GM12891 (cell line): ENCODE data around the gene RAB36.

Experiments
- POLR2A ChIP-seq: IDR thresholded peaks from 2 replicates; pipeline ENCODE4 v1.6.1; 2011; ENCODE audit warnings: low read depth, low read length, control low read depth
- POLR2AphosphoS5 ChIP-seq: IDR thresholded peaks from 2 replicates; pipeline ENCODE4 v1.6.1; 2011; ENCODE audit warnings: low read depth, low read length, control low read depth

DNA sequence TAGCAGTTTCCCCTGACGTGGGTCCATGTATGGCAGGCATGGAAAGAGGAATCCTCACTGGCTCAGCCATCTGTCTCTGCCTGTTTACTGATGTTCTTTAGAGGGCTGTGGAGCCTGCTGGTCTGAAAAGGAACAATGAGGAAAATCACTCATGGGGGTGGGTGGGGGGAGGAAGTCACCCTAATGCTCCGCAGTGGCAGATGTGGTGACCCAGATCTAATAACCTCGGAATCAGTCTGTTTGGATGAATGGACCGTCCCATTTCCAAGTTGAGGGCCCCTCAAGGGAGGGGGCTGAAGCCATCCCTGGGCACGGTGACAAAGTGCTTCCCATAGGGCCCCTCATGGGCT lies 39.5 kb downstream of the RAB36 start:
- TF ChIP-seq POLR2AphosphoS5: no peak
- TF ChIP-seq POLR2A: no peak
